K562 (cell line): Measurements from ENCODE around the gene SHBG. TPM values are rescaled to one million over a fixed set of nuclear protein-coding genes. Genes with fewer than 3 reads are reported as not detected.

ENCODE experiments used
- BRF2 ChIP-seq: IDR thresholded peaks from 3 replicates; pipeline ENCODE4 v1.6.1; 2011; ENCODE audit warnings: borderline replicate concordance, mild to moderate bottlenecking; ENCODE audit not compliant: insufficient read length, insufficient read depth
- CBFA2T3 ChIP-seq: fragments of 450-650 bp; IDR thresholded peaks from 2 replicates; pipeline ENCODE4 v1.6.1; 2017
- CBX3 ChIP-seq, 2 experiments: IDR thresholded peaks; 1 replicate in 1 of 2; 2 replicates in 1 of 2; pipeline ENCODE4 v1.6.1; 2012; ENCODE audit warnings: inconsistent platforms in 2 of 2, low read length in 2 of 2, borderline replicate concordance in 1 of 2, control low read depth in 1 of 2
- DLX4 ChIP-seq: fragments of 250-450 bp; sonication (Bioruptor Pico); IDR thresholded peaks from 2 replicates; pipeline ENCODE4 v1.6.1; 2021; ENCODE audit warnings: mild to moderate bottlenecking
- FOSL1 ChIP-seq: fragments of 200-800 bp; sonication (Bioruptor generic); conservative IDR thresholded peaks from 2 replicates; pipeline ENCODE4 v1.6.1; 2016; ENCODE audit warnings: missing genetic modification characterization, missing compliant biosample characterization
- GATA2 ChIP-seq: sonication (generic); formaldehyde crosslinking; IDR thresholded peaks from 2 replicates; pipeline ENCODE4 v1.4.0; 2020; ENCODE audit warnings: mild to moderate bottlenecking, missing genetic modification reagents
- HMG20B ChIP-seq: fragments of 250-450 bp; sonication (Bioruptor Pico); IDR thresholded peaks from 2 replicates; pipeline ENCODE4 v1.5.0; 2021; ENCODE audit warnings: mild to moderate bottlenecking
- KDM5B ChIP-seq: fragments of 200-600 bp; sonication (generic); IDR thresholded peaks from 2 replicates; pipeline ENCODE4 v1.6.1; 2012; ENCODE audit warnings: low read depth, mild to moderate bottlenecking, moderate library complexity, low read length, control low read depth, inconsistent platforms; ENCODE audit not compliant: insufficient replicate concordance
- KLF16 ChIP-seq: IDR thresholded peaks from 2 replicates; pipeline ENCODE4 v1.6.1; 2016; ENCODE audit warnings: antibody characterized with exemption
- MAFF ChIP-seq: IDR thresholded peaks from 2 replicates; pipeline ENCODE4 v1.6.1; 2012; ENCODE audit warnings: low read length, improper control_type of control experiment
- MXD1 ChIP-seq: fragments of 250-450 bp; sonication (Bioruptor Pico); IDR thresholded peaks from 2 replicates; pipeline ENCODE4 v1.8.0; 2021; ENCODE audit warnings: borderline replicate concordance, mild to moderate bottlenecking, moderate library complexity; ENCODE audit not compliant: poor library complexity, severe bottlenecking
- PBX2 ChIP-seq, 2 experiments: IDR thresholded peaks in 1 of 2; conservative IDR thresholded peaks in 1 of 2; 2 replicates each; pipeline ENCODE4 v1.6.1; 2016; ENCODE audit warnings: low read depth in 2 of 2, mild to moderate bottlenecking in 1 of 2, missing compliant biosample characterization in 1 of 2, missing genetic modification characterization in 1 of 2, moderate library complexity in 1 of 2
- RFX5 ChIP-seq: IDR thresholded peaks from 2 replicates; pipeline ENCODE4 v1.6.1; 2011; ENCODE audit warnings: low read depth, mild to moderate bottlenecking, improper control_type of control experiment, low read length
- RHOXF2B ChIP-seq: fragments of 250-450 bp; sonication (Bioruptor Pico); conservative IDR thresholded peaks from 2 replicates; pipeline ENCODE4 v1.5.1; 2021
- SAFB ChIP-seq: fragments of 200-400 bp; formaldehyde crosslinking; IDR thresholded peaks from 2 replicates; pipeline ENCODE4 v1.6.1; 2017; ENCODE audit warnings: low read depth, low read length, borderline replicate concordance
- TRIM24 ChIP-seq, 2 experiments: fragments of 450-650 bp; IDR thresholded peaks; 2 replicates each; pipeline ENCODE4 v1.6.1; 2016
- UBTF ChIP-seq, 2 experiments: IDR thresholded peaks; 2 replicates each; pipeline ENCODE4 v1.6.1; 2012; ENCODE audit warnings: improper control_type of control experiment in 2 of 2, low read depth in 2 of 2, low read length in 2 of 2, borderline replicate concordance in 1 of 2
- ZNF124 ChIP-seq: sonication (generic); formaldehyde crosslinking; IDR thresholded peaks from 2 replicates; pipeline ENCODE4 v1.8.1; 2022; ENCODE audit warnings: missing genetic modification reagents
- ZNF239 ChIP-seq: fragments of 250-450 bp; sonication (Bioruptor Pico); IDR thresholded peaks from 2 replicates; pipeline ENCODE4 v1.4.0; 2020; ENCODE audit warnings: mild to moderate bottlenecking
- polyA plus RNA-seq, 8 experiments: library from polyadenylated mRNA; depleted of rRNA in 4 of 8; stranded (reverse) in 5 of 8; unstranded in 3 of 8; fragments of >200 nt; fragmentation: Nextera tagmentation in 2 of 8; fragmentation: Illumina TruSeq in 1 of 8; extraction: Ambion mirVana in 2 of 8; extraction: Trizol in 1 of 8; gene quantifications; 2 replicates each; pipeline versions ENCODE4 v1.2.1 to v1.2.3, GENCODE V29; 2011 to 2014; ENCODE audit warnings: inconsistent platforms in 1 of 8, missing spikeins in 1 of 8
- total RNA-seq, 7 experiments: library from RNA; depleted of rRNA in 6 of 7; stranded (reverse); fragments of >200 nt in 6 of 7; fragmentation: Illumina TruSeq in 2 of 7; extraction: Trizol in 2 of 7; gene quantifications; 2 replicates each; pipeline versions ENCODE4 v1.2.1 to v1.2.3, GENCODE V29; 2011 to 2021; ENCODE audit warnings: low replicate concordance in 1 of 7

The SHBG gene
- total and polyA plus RNA-seq, 9 of the 15 experiments (the other 6 are each of a cell fraction or from before 2014, with no cell fraction given): not detected

- TF ChIP-seq PBX2 (CRISPR knock-in tag; IDR thresholded peaks at IDR 0.05; ENCODE audit: low read depth) (no peak), PBX2 (tag; conservative IDR thresholded peaks at IDR 0.05; ENCODE audit: low read depth) (no peak), FOSL1 (tag) (no peak), ZNF239 (no peak), BRF2 (no peak), MXD1 (CRISPR knock-in tag) (no peak), ZNF124 (no peak), CBX3 (IDR thresholded peaks at IDR 0.05; ENCODE audit: borderline replicate concordance in 1 of 2, low read length in 2 of 2) (no peak), SAFB (no peak), DLX4 (CRISPR knock-in tag) (no peak), GATA2 (CRISPR knock-in tag) (no peak), KDM5B (peak; percentile 52), KLF16 (0 out of 2 replicates have a peak, but pooled peaks have one; percentile 37), CBFA2T3 (no peak), RFX5 (no peak), UBTF (IDR thresholded peaks at IDR 0.05; ENCODE audit: borderline replicate concordance in 1 of 2, low read depth in 2 of 2, low read length in 2 of 2) (peak in 1 of 2 experiments; percentile 47; a peak in 1 of 4 replicates), RHOXF2B (CRISPR knock-in tag) (no peak), TRIM24 (IDR thresholded peaks at IDR 0.05) (no peak), MAFF (no peak), HMG20B (CRISPR knock-in tag) (no peak)
Observed at GRCh38 chr17:7614425-7615264, 15.3 kb upstream of the SHBG start, which contains the start of gene FXR2 (continued).
